Measurements from ENCODE around the gene NOD1.
"Not testable (repeated sequence)": the region's sequence is repeated elsewhere in the genome, so short reads cannot be mapped to it uniquely, and the experiment has no call there.

Gene NOD1, protein sequence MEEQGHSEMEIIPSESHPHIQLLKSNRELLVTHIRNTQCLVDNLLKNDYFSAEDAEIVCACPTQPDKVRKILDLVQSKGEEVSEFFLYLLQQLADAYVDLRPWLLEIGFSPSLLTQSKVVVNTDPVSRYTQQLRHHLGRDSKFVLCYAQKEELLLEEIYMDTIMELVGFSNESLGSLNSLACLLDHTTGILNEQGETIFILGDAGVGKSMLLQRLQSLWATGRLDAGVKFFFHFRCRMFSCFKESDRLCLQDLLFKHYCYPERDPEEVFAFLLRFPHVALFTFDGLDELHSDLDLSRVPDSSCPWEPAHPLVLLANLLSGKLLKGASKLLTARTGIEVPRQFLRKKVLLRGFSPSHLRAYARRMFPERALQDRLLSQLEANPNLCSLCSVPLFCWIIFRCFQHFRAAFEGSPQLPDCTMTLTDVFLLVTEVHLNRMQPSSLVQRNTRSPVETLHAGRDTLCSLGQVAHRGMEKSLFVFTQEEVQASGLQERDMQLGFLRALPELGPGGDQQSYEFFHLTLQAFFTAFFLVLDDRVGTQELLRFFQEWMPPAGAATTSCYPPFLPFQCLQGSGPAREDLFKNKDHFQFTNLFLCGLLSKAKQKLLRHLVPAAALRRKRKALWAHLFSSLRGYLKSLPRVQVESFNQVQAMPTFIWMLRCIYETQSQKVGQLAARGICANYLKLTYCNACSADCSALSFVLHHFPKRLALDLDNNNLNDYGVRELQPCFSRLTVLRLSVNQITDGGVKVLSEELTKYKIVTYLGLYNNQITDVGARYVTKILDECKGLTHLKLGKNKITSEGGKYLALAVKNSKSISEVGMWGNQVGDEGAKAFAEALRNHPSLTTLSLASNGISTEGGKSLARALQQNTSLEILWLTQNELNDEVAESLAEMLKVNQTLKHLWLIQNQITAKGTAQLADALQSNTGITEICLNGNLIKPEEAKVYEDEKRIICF

DNA sequence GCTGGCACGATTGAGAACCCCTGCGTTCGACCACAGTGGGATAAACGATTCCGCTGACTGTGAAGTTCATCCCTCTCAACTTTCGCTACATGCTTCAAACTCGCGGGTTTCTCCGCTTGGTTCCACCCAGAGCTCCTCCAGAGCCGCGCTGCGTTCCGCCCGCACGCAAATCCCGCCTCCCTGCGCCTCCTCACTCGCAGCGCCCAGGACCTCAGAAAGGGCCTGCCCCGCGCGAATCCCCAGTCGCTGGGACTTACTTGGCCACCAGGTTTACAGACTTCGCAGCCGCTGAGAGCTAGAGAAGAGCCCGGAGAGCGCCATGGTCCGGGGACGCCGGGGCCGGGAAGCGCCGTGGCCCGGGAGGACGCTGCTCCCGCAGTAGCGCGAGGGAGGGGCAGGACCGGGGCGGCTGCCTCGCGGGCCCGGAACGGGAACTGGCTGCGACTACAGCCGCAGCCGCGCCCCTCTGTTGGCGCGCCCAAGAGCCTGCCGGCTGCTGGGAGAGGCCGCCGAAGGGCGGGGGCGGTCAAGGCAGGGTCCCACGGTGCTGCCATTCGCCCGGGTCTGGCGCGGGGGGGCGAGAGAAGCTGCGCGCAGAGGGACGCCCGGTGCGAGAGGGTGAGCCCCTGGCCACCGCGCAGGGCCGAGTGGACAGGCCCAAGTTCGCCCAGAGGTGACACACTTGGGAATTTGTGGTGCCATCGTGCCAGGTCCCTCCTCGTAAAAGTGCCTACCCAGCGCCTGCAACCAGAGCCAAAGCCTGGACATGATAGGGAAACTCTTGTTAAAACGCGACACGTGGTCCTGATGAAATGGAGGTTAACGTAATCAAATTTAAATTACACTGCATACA lies at the start of gene NOD1:
Gene NOD1, minus strand, starts transcription at position 436 of the 853 bp plus-strand sequence. CDS start 21,863 bp downstream, outside the sequence.
- DNase-seq, result peak; percentile 91

DNA sequence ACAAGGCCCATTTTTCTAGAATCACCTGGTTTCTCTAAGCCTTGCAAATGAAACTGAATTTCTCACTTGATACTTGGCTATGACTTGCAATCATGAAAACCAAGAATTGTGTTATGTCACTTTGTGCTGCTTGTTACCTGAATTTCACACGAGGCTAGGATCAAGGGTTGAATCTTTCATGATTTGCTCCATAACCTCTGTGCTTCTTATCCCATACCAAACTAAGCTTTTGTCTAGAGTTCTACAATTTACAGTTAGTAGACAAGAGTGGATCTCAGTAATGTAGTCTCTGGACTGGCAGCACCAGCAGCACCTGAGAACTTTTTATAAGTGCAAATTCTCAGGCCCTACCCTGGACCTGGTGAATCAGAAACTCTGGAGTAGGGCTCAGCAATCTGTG lies 48.7 kb upstream of the NOD1 start:
- not testable (repeated sequence) for DNase-seq

DNA sequence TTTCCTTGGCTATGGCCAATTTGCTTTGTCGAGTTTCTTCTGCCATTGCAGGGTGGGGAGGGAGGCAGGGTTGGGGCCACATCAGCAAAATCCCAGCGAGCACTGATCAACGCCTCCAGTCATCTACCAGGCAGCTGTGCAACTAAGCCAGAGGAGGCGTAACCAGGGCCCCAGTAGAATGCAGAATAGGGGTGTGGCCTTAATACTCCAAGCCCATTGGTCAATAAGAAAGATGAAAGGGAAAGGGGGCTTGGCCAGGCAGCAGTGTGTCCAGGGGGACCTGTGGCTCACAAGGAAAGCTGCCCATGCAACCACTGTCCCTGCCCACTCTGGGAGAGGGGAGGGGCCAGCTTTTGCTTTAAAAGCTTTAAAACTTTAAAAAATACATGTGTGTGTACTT lies 47.6 kb upstream of the NOD1 start:
- DNase-seq, result no peak

DNA sequence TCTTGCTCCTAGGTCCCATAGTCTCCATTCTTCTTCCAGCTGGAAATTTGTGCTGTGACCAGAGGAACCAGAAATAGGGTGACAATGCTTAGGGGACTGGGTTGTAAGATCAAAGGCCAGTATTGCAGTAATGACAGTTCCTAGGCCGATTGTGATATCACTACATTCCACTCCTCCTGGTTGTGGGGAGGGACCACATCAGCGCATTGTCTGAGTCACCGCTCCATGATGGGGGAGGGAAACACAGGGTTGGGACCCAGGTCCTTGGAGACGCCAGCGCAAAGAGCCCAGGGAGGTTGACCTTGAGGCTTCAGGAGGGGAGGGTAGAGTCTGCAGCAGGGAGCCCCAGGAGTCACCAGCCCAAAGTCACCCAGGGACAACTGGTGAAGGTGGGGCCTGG lies 46.8 kb upstream of the NOD1 start:
- DNase-seq, result no peak

DNA sequence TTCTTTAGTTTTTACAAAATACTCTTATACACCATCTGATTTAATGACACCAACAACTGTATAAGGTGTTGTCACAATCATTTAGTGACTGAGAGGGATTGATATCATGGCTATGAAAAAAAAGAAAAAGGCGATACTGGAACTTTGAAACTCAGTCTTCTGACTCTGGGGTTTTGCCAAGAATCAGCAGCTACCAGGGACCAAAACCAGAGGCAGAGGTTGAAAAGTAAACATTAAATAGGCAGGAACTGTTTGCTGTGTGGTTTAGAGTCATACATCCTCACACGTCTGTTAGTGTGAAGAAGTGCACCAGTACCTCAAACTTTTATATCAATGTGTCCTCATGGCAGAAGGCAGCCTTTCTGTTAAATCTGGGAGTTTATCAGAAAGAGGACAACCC lies 46.0 kb upstream of the NOD1 start:
- no peak for DNase-seq

DNA sequence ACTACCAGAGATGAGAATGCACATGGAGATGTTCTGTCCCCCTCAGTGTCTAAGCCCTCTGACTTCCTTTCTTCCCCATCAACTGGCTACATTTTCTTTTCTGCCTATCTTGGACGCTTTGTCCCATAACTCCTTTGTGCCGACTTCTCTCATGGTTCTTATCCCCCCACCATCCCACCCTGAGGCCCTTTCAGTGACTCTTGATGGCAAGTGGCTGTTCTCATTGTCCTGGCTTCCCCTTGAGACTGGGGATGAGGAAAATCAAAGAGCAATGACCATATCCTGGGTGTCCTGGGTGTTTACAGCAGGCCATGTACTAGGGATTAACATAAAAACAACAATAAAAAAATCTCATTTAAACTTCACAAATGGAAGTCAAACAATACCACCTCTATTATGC lies 44.9 kb upstream of the NOD1 start:
- DNase-seq, result no peak

DNA sequence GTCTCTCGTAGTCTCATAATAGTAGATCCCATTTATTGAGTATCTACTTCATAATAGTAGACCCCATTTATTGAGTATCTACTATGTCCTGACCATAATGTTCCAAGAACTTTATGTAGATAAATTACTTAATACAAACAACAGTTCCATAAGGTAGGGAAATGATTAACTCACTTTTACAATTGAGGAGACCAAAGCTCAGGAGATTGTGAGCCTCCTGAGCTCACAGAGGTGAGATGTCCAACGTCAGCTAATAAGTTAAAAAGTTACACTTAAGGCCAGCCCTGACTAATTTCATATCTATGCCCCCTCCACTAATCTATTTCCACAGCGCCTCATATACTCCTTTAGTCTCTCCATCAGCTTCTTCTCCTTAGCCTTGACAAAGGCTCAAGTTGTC lies 43.6 kb upstream of the NOD1 start:
- DNase-seq, result no peak

DNA sequence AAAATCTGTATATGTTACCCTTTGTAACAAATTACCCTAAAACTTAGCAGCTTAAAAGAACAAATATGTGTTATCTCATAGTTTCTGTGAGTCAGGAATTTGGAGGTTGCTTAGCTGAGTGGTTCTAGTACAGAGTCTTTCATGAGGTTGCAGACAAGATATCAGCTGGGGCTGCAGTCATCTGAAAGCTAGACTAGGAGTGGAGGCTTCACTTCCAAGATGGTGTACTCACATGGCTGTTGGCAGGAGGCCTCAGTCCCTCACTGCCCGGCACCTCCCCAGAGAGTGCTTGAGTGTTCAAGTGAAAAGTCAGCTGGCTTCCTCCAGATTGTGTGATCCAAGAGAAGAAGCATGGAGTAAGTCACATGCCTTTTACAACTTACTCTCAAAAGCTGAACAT lies 42.9 kb upstream of the NOD1 start:
- DNase-seq, result no peak

DNA sequence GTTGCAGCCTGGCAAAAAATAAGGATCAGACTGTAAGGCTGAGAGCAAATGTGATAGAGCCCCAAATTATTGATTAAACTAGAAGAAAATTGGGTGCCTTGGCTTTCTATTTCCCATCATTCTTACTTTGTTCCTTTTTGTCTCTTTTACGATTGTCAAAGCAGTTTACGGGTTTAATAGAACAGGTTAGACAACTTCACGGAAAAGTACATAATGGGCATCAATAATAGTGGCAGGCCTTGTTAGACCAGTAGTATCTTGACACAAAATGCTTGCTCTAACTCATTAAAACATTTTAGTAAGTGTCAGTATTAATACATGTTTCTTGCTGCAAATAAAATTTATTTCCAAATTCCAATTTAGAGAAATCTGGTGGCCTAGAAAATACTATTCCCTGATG lies 40.5 kb upstream of the NOD1 start:
- no peak for DNase-seq

DNA sequence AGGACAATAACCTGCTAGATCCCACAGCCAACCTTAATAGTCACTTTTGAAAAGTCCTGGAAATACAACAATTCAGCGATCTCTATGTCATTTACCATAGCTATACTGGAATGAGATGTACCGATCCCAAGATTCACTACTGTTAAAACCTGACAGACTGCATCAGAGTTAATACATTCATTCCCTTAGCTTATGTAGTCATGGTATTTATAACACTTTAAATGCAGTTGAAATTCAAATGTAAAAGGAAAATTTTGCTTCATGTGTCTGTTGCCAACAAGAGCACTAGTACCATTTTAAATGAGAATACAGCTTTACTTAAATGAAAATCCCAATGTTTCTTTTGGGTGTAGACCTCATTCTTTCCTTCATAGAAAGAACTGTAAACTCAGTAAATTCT lies 37.2 kb upstream of the NOD1 start:
- no peak for DNase-seq

DNA sequence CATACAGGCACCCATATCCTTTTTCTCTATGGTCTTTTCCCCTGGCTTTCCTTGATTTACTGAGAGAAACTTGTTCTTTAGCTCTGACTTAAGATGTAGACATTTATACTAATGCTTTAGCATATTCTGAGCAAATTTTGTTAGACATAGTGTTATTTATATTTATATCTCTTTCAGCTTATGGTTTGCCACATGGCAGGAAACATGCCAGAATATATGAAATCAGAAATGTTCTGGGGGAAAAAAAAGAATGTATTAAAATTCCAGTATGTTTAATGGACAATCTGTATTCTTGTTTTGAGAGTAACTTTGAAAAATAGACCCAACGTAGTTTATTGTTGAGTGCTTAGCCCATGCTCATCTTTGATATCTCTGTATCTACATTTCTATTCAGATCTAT lies 36.2 kb upstream of the NOD1 start:
- no peak for DNase-seq

DNA sequence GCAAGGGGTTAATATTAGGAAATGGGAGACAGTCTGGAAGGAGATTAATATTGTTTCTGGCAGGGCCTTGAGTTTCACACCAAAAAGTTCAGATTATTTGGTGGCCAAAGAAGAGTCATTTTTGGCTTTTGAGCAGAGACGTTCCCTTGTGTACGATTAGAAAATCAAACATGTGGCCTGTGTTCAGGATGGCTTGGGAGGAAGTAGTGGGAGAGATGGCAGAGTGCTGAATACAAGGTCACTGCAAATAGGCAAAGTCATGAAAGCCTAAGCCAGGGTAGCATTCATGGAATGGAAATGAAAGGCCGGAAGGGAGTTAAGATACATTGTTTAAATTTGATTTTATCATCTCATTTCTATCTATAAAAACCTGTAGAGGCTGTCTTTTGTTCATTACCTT lies 35.6 kb upstream of the NOD1 start:
- DNase-seq, result no peak

DNA sequence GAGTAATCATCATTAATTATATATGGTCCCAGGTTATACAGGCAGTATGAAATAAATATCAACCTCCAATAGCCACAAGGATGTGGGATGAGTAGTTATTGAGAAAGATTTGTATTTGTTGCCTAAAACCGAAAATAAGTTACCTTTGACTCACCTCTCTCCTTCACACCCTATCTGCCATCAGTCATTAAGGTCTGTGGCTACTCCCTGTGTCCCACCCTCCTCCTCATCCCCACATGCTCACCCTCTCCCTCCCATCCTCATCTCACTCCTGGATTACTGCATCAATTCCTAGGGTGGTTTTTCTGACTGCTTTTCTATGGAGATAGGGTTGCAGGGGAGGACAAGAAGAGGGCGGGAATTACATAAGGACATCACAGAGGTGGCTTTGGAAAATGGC lies 35.2 kb upstream of the NOD1 start:
- DNase-seq, result no peak

DNA sequence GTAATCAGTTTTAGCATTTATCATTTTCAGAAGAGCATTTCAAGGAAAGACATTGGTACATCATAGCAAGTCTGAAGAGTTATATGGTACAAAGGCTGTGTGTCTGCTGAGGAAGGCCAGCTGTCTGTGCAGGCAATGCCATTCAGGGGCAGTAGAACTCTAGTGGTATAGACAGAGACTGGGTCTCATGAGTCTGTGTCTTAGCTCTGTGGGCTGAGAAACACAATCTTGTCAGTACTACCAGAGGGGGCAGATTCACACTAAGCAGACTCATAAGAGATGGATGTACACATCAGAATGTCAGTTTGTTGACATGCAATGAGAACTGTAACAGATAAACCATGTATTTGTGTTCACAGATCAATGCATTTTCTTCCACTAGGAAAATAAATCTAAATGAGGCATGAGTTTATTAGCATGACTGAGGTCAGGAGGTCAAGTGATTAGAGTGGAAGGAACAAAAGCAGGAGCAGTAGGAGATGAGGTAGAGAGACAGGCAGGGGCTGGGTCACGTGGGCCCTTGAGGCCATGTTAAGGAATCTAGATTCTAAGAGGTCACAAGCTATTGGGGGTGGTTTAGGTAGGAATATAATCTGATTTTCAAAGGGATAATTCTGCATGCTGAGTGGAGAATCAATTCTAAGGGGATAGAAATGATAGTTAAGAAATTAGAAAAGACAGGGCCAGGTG lies 33.5 kb upstream of the NOD1 start:
- no peak for DNase-seq

DNA sequence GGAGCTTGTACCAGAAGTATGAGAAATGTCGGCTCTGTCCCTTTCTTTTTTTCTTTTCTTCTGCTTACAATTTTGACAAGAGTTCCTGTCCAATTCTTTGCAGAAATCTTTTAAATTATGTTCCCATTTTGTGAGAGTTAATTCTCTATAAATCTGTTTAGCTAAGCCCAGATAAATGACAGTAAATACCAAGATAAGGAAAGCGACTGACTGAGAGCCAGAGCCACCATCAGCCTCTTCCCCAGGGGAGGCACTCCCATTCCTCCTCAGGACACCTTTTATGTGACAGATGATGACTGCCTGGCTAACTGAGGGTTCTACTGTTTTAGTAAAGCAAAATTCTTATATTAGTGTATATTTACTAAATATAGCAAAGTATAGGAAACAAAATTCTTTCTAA lies 32.9 kb upstream of the NOD1 start:
- DNase-seq, result no peak

DNA sequence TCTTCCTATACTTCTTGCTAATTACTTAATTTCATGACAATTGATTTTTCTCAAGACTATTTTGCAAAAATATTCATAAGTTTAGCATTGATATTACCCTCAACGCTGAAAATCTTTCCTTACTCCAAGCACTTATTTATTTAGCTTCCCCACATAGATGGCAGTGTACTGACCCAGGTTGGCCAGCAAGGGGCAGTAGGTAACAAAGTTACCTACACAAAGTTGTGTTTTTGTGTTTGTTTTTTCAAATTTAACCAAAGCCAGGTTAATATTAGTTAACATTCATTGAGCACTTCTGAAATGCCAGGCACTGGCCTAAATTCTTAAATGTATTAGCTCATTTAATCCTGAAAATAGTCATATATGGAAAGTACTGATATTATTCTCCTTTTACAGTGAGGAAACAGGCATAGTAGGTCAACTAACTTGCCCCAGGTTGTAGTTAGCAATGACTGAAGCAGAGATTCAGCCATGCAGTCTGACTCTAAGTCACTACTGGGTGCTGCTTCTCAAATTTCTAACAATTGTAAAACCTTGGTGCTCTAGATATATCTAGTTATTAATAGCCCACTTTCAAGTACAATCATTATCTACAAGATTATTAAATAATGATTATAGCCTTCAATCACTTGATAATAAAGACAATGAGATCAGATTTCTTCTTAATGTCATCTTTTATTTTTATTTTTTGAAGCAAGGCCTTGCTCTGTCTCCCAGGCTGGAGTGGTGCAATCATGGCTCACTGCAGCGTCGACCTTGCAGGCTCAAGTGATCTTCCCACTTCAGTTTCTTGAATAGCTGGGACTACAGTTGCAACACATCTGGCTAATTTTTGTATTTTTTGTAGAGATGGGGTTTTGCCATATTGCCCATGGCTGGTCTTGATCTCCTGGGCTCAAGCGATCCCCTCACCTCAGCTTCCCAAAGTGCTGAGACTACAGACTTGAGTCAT lies 31.8 kb upstream of the NOD1 start:
- peak; percentile 73 for DNase-seq

DNA sequence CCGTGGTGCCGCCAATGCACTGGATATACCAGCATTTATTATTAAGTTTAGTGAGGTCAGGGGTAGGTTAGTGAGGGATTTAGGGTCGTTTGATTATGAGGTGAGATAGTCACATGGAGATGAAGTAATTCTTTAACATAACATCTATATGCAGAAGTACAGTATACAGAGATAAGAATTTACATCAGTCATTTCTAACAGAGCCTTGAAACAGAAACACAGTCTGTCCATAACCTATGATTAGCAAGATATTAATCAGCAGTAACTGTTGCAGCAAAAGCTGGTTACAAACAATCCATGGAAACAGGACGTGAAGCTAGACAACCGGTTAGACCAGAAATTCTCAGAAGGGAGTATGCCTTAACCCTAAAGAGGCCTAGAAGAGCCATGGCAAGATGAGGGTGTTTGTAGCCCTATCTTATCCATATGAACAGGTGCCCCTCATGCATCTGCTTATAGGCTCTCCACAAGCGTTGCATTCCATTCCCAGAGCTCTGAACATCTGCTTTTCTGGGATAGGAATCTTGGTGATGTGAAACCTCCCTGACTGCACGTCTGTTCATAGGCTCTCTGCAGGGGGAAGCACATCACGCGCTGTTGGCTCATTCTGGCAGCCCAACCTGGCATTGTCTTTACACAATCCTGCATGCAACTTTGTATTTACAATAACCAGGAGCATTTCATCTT lies 30.7 kb upstream of the NOD1 start:
- DNase-seq, result peak; percentile 35

DNA sequence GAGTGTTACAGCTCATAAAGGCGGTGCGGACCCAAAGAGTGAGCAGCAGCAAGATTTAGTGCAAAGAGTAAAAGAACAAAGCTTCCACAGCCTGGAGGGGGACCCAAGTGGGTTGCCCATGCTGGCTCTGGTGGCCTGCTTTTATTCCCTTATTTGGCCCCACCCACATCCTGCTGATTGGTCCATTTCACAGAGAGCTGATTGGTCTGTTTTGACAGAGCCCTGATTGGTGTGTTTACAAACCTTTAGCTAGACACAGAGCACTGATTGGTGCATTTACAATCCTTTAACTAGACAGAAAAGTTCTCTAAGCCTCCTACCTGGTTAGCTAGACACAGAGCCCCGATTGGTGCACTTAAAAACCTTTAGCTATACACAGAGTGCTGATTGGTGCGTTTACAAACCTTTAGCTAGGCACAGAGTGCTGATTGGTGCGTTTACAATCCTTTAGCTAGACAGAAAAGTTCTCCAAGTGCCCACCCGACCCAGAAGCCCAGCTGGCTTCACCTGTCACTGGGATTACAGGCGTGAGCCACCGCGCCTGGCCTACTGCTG lies 28.8 kb upstream of the NOD1 start:
- DNase-seq, result not testable (repeated sequence)

DNA sequence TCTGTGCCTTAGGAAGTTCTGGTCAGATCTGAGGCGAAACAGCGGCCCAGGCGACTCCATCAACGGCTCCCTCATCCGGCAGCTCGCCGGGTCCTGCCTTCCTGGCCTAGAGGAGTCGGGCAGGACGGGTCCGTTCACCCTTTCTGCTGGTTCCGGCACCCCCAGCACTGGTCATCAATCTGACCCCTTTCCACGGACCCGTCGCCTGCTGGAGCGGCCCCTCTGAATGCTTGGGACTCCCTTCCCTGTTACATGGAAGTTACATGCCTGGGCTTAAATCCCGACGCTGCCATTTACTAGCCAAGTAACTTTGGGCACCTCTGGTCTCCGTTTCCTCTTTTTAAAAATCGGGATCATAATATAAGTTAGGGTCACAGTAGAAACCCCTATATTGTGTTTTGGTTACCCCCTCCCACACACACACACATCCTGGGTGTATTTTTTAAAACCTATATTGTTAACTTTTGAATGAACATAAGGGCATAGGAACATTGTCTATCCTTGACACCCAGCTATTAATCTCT lies 26.7 kb upstream of the NOD1 start:
- no peak for DNase-seq
